Measurements from ENCODE around the gene FRZB. TPM values are rescaled to one million over a fixed set of nuclear protein-coding genes. Genes with fewer than 3 reads are reported as not detected.

Gene FRZB
- 10 to 100 TPM in 1 of 3 donors, 1 to 10 TPM in 2; 1.8 to 12.0 (median 2.9) TPM for total RNA-seq

GRCh38 chr2:182866461-182867406 is at the start of gene FRZB:
Gene FRZB (minus strand): TSS chr2:182866637. CDS start chr2:182866552, 85 bp downstream.
- H3K4me3 ChIP-seq, result peak within 1 kb of the TSS; percentile 39 to 72 (median 61)
- peak within 1 kb of the TSS; percentile 72 to 73 for H3K27ac ChIP-seq
- intact Hi-C loops (cut with DNase I; ENCODE audit: low total_unique reads), result loop anchor here (10.0 kb wide), 1 partner anchor 122 kb away; no protein-coding TSS in a partner anchor
- no peaks in the 10 kb centered on the region for H3K36me3 ChIP-seq
- H3K4me1 ChIP-seq, result peaks cover 0 to 4% of the 10 kb centered on the region in 2 donors
- H3K9me3 ChIP-seq, result no peaks in the 10 kb centered on the region
- peak; percentile 54 to 56 for DNase-seq (ENCODE audit: low spot score in 2 of 2)
- no peak for TF ChIP-seq POLR2A (IDR thresholded peaks at IDR 0.05)
- TF ChIP-seq POLR2AphosphoS5 (IDR thresholded peaks at IDR 0.05), result peak in 2 of 3 donors; percentile 35 to 36
- H3K27me3 ChIP-seq, result no peaks in the 10 kb centered on the region

- no peaks in the 10 kb centered on the region for H3K27me3 ChIP-seq
- no peak for DNase-seq (ENCODE audit: low spot score in 2 of 2)
- TF ChIP-seq POLR2A (IDR thresholded peaks at IDR 0.05) (no peak), CTCF (IDR thresholded peaks at IDR 0.05) (no peak), POLR2AphosphoS5 (IDR thresholded peaks at IDR 0.05) (no peak)
- H3K4me1 ChIP-seq, result no peaks in the 10 kb centered on the region
- no peaks in the 10 kb centered on the region for H3K9me3 ChIP-seq
- H3K27ac ChIP-seq, result no peak overlapping the region
- no peaks in the 10 kb centered on the region for H3K36me3 ChIP-seq
- H3K4me3 ChIP-seq, result no peak overlapping the region
- intact Hi-C loops (cut with DNase I; ENCODE audit: low total_unique reads), result no loop called here
Measured at GRCh38 chr2:182915369-182916326, 49.2 kb upstream of the FRZB start.

- no peak for TF ChIP-seq CTCF (IDR thresholded peaks at IDR 0.05)
- no peak for TF ChIP-seq POLR2AphosphoS5 (IDR thresholded peaks at IDR 0.05)
- TF ChIP-seq POLR2A (IDR thresholded peaks at IDR 0.05), result no peak
- DNase-seq (ENCODE audit: low spot score in 2 of 2), result no peak
- intact Hi-C loops (cut with DNase I; ENCODE audit: low total_unique reads), result no loop called here
- Histone ChIP-seq H3K4me1 (no peaks in the 10 kb centered on the region), H3K36me3 (no peaks in the 10 kb centered on the region), H3K9me3 (no peaks in the 10 kb centered on the region), H3K27me3 (no peaks in the 10 kb centered on the region), H3K27ac (no peak overlapping the region), H3K4me3 (no peak overlapping the region)
Measured at GRCh38 chr2:182914852-182915251, 48.4 kb upstream of the FRZB start.

- H3K27me3 ChIP-seq, result no peaks in the 10 kb centered on the region
- no peaks in the 10 kb centered on the region for H3K36me3 ChIP-seq
- H3K9me3 ChIP-seq, result no peaks in the 10 kb centered on the region
- no peak overlapping the region for H3K27ac ChIP-seq
- no peak overlapping the region for H3K4me3 ChIP-seq
- no peaks in the 10 kb centered on the region for H3K4me1 ChIP-seq
- intact Hi-C loops (cut with DNase I; ENCODE audit: low total_unique reads), result no loop called here
- TF ChIP-seq POLR2AphosphoS5 (IDR thresholded peaks at IDR 0.05), result no peak
- no peak for DNase-seq (ENCODE audit: low spot score in 2 of 2)
Measured at GRCh38 chr2:182913064-182913463, 46.6 kb upstream of the FRZB start.

GRCh38 chr2:182912518-182912915 is 46.1 kb upstream of the FRZB start:
- Histone ChIP-seq H3K4me1 (no peaks in the 10 kb centered on the region), H3K27ac (no peak overlapping the region), H3K36me3 (no peaks in the 10 kb centered on the region), H3K4me3 (no peak overlapping the region), H3K27me3 (no peaks in the 10 kb centered on the region), H3K9me3 (no peaks in the 10 kb centered on the region)
- no peak for DNase-seq (ENCODE audit: low spot score in 2 of 2)
- TF ChIP-seq POLR2A (IDR thresholded peaks at IDR 0.05) (no peak), POLR2AphosphoS5 (IDR thresholded peaks at IDR 0.05) (no peak), CTCF (IDR thresholded peaks at IDR 0.05) (no peak)
- intact Hi-C loops (cut with DNase I; ENCODE audit: low total_unique reads), result no loop called here
